ENCODE measurements around the gene ZBTB17.
"Not testable (repeated sequence)": the region's sequence is repeated elsewhere in the genome, so short reads cannot be mapped to it uniquely, and the experiment has no call there.

The ZBTB17 gene

GRCh38 chr1:15931884-15932283 is 44.0 kb downstream of the ZBTB17 start:
- H3K9me3 ChIP-seq (replicated peaks in 1 of 11), result no peaks in the 10 kb centered on the region
- H3K4me3 ChIP-seq, result no peak overlapping the region
- peaks cover 0 to 83% (median 57%) of the 10 kb centered on the region in 11 experiments; a peak in 18 of 22 replicates for H4K20me1 ChIP-seq
- H3K27ac ChIP-seq, result no peak overlapping the region
- H3K9ac ChIP-seq, result no peak overlapping the region
- TF ChIP-seq Cebpa-rat (IDR thresholded peaks at IDR 0.05), result no peak
- H3K4me1 ChIP-seq, result peaks cover 0 to 9% (median 0%) of the 10 kb centered on the region in 10 experiments; a peak in 6 of 20 replicates
- no peak overlapping the region for H3K4me2 ChIP-seq
- H3K27me3 ChIP-seq, result no peaks in the 10 kb centered on the region
- H3K36me3 ChIP-seq, result peaks cover 93 to 100% (median 98%) of the 10 kb centered on the region in 11 experiments

GRCh38 chr1:15931401-15931800 is 44.5 kb downstream of the ZBTB17 start:
- Histone ChIP-seq H3K9ac (no peak overlapping the region), H3K4me2 (no peak overlapping the region), H3K4me3 (no peak overlapping the region), H3K27ac (no peak overlapping the region), H3K36me3 (peaks cover 95 to 100% (median 98%) of the 10 kb centered on the region in 11 experiments), H3K9me3 (replicated peaks in 1 of 11) (no peaks in the 10 kb centered on the region), H4K20me1 (peaks cover 0 to 83% (median 56%) of the 10 kb centered on the region in 11 experiments; a peak in 18 of 22 replicates), H3K4me1 (peaks cover 0 to 4% (median 0%) of the 10 kb centered on the region in 10 experiments; a peak in 4 of 20 replicates), H3K27me3 (no peaks in the 10 kb centered on the region)
- no peak for TF ChIP-seq Cebpa-rat (IDR thresholded peaks at IDR 0.05)

GRCh38 chr1:15928971-15929965 is 46.6 kb downstream of the ZBTB17 start:
- no peak overlapping the region for H3K4me2 ChIP-seq
- H3K36me3 ChIP-seq, result peaks cover 99 to 100% (median 100%) of the 10 kb centered on the region in 11 experiments
- no peak for TF ChIP-seq Cebpa-rat (IDR thresholded peaks at IDR 0.05)
- no peak overlapping the region for H3K4me3 ChIP-seq
- no peaks in the 10 kb centered on the region for H3K27me3 ChIP-seq
- no peak overlapping the region for H3K9ac ChIP-seq
- H4K20me1 ChIP-seq, result peaks cover 0 to 82% (median 38%) of the 10 kb centered on the region in 11 experiments; a peak in 18 of 22 replicates
- no peaks in the 10 kb centered on the region for H3K9me3 ChIP-seq (replicated peaks in 1 of 11)
- H3K27ac ChIP-seq, result no peak overlapping the region
- H3K4me1 ChIP-seq, result no peaks in the 10 kb centered on the region

- not testable (repeated sequence) for H3K27ac ChIP-seq; H3K4me1 ChIP-seq; H3K27me3 ChIP-seq; H3K9me3 ChIP-seq (replicated peaks in 1 of 11); H3K4me2 ChIP-seq; H3K9ac ChIP-seq; H3K4me3 ChIP-seq
- Histone ChIP-seq H4K20me1 (peaks cover 0 to 63% (median 10%) of the 10 kb centered on the region in 11 experiments; a peak in 15 of 22 replicates), H3K36me3 (peaks cover 99 to 100% (median 100%) of the 10 kb centered on the region in 11 experiments)
Measured at GRCh38 chr1:15926448-15926847, 49.5 kb downstream of the ZBTB17 start.

GRCh38 chr1:15923241-15923640 is 52.7 kb downstream of the ZBTB17 start:
- Histone ChIP-seq H3K27ac (no peak overlapping the region), H3K4me2 (no peak overlapping the region), H3K36me3 (peaks cover 98 to 100% (median 100%) of the 10 kb centered on the region in 11 experiments), H3K9ac (no peak overlapping the region), H4K20me1 (peaks cover 1 to 45% (median 13%) of the 10 kb centered on the region in 11 experiments; a peak in 14 of 22 replicates), H3K27me3 (no peaks in the 10 kb centered on the region), H3K4me1 (peaks cover 0 to 6% (median 0%) of the 10 kb centered on the region in 10 experiments; a peak in 3 of 20 replicates), H3K9me3 (replicated peaks in 1 of 11) (no peaks in the 10 kb centered on the region), H3K4me3 (no peak overlapping the region)
- TF ChIP-seq Cebpa-rat (IDR thresholded peaks at IDR 0.05), result no peak

GRCh38 chr1:15918962-15919715 is 56.8 kb downstream of the ZBTB17 start:
- peaks cover 0 to 66% (median 32%) of the 10 kb centered on the region in 11 experiments; a peak in 19 of 22 replicates for H4K20me1 ChIP-seq
- peaks cover 80 to 100% (median 91%) of the 10 kb centered on the region in 11 experiments for H3K36me3 ChIP-seq
- H3K27ac ChIP-seq, result no peak overlapping the region
- no peak overlapping the region for H3K4me2 ChIP-seq
- no peak overlapping the region for H3K4me3 ChIP-seq
- no peak for TF ChIP-seq Cebpa-rat (IDR thresholded peaks at IDR 0.05)
- no peaks in the 10 kb centered on the region for H3K27me3 ChIP-seq
- no peak overlapping the region for H3K9ac ChIP-seq
- peaks cover 0 to 11% (median 5%) of the 10 kb centered on the region in 11 experiments; a peak in 10 of 22 replicates for H3K9me3 ChIP-seq (replicated peaks in 1 of 11)
- peaks cover 27 to 35% (median 30%) of the 10 kb centered on the region in 10 experiments for H3K4me1 ChIP-seq

GRCh38 chr1:15916916-15917315 is 59.0 kb downstream of the ZBTB17 start:
- no peaks in the 10 kb centered on the region for H3K27me3 ChIP-seq
- peaks cover 0 to 22% (median 5%) of the 10 kb centered on the region in 11 experiments; a peak in 10 of 22 replicates for H3K9me3 ChIP-seq (replicated peaks in 1 of 11)
- peak overlapping the region in 6 of 10 experiments; percentile 8 to 34 (median 22); a peak in 7 of 20 replicates for H3K4me3 ChIP-seq
- H3K36me3 ChIP-seq, result peaks cover 80 to 100% (median 91%) of the 10 kb centered on the region in 11 experiments
- TF ChIP-seq Cebpa-rat (IDR thresholded peaks at IDR 0.05), result no peak
- peaks cover 0 to 74% (median 34%) of the 10 kb centered on the region in 11 experiments; a peak in 18 of 22 replicates for H4K20me1 ChIP-seq
- peak overlapping the region; percentile 63 to 94 (median 80) for H3K4me2 ChIP-seq
- peaks cover 27 to 35% (median 30%) of the 10 kb centered on the region in 10 experiments for H3K4me1 ChIP-seq
- peak overlapping the region; percentile 39 to 74 (median 61); a peak in 21 of 22 replicates for H3K9ac ChIP-seq
- peak overlapping the region in 10 of 11 experiments; percentile 44 to 80 (median 70); a peak in 21 of 22 replicates for H3K27ac ChIP-seq

- Histone ChIP-seq H3K9me3 (replicated peaks in 1 of 11) (peaks cover 0 to 22% (median 5%) of the 10 kb centered on the region in 11 experiments; a peak in 10 of 22 replicates), H4K20me1 (peaks cover 0 to 78% (median 39%) of the 10 kb centered on the region in 11 experiments; a peak in 18 of 22 replicates), H3K4me3 (peak overlapping the region in 7 of 10 experiments; percentile 8 to 34 (median 22); a peak in 9 of 20 replicates), H3K9ac (peak overlapping the region; percentile 39 to 74 (median 61); a peak in 21 of 22 replicates), H3K4me1 (peaks cover 27 to 35% (median 30%) of the 10 kb centered on the region in 10 experiments), H3K27me3 (no peaks in the 10 kb centered on the region), H3K4me2 (peak overlapping the region; percentile 63 to 94 (median 80)), H3K27ac (peak overlapping the region in 10 of 11 experiments; percentile 44 to 80 (median 70); a peak in 21 of 22 replicates), H3K36me3 (peaks cover 80 to 100% (median 91%) of the 10 kb centered on the region in 11 experiments)
- TF ChIP-seq Cebpa-rat (IDR thresholded peaks at IDR 0.05), result no peak
Measured at GRCh38 chr1:15916417-15916816, 59.5 kb downstream of the ZBTB17 start.

Data from BLaER1 treated with 17β-estradiol and CSF1 and Interleukin-3, amounts not matched to agents 10 nM and 100 nM (cell line).